Mucosa of descending colon (tissue), 3 donors: ENCODE data around the gene C17orf107. TPM values are rescaled to one million over a fixed set of nuclear protein-coding genes. Genes with fewer than 3 reads are reported as not detected.

Experiments used
- ATAC-seq: fragments of 200-7000 bp; cut with Tn5 transposase; one replicate; pipeline ENCODE4 v1.9.1; 2020; ENCODE audit warnings: mild to moderate bottlenecking, moderate library complexity
- DNase-seq, 3 donors: peaks; one replicate each; pipeline ENCODE4 v3.0.0-alpha.2; 2020
- H3K36me3 ChIP-seq: fragments of 200-600 bp; one replicate; pipeline ENCODE4 v1.8.0; 2021; ENCODE audit warnings: low read depth, mild to moderate bottlenecking
- H3K4me1 ChIP-seq: fragments of 200-600 bp; one replicate; pipeline ENCODE4 v1.8.0; 2021; ENCODE audit warnings: low read depth, mild to moderate bottlenecking
- H3K4me3 ChIP-seq: fragments of 200-600 bp; one replicate; pipeline ENCODE4 v1.8.0; 2021; ENCODE audit warnings: mild to moderate bottlenecking
- H3K9me3 ChIP-seq: fragments of 200-600 bp; one replicate; pipeline ENCODE4 v1.8.0; 2021; ENCODE audit warnings: mild to moderate bottlenecking
- CTCF ChIP-seq: fragments of 200-600 bp; IDR thresholded peaks from one replicate; pipeline ENCODE4 v1.8.0; 2022; ENCODE audit warnings: antibody characterized with exemption, mild to moderate bottlenecking
- intact Hi-C, 2 donors: fragments of 100-400 bp; cut with DNase I in 1 of 2; cut with micrococcal nuclease in 1 of 2; formaldehyde crosslinking; loops; one replicate each; pipeline versions ENCODE4 v1.11.0 to v1.11.1; 2022; cut with DNase I, micrococcal nuclease
- total RNA-seq, 3 donors: library from RNA; stranded (reverse); fragmentation: NEBNext Ultra II Directional in 2 of 3; extraction: Animal tissue kit (Norgen Biotek cat#: 25700) in 2 of 3; gene quantifications; one replicate each; pipeline versions ENCODE4 v1.2.1 to v1.2.4, GENCODE V29; 2021 to 2023
- donor health status: DM: no; HTN: no; CAD: no; lungs with moderate emphysema.
- donor health status: DM: no; HTN: no; CAD: no.
- donor health status: DM: no; HTN: yes; CAD: no.

C17orf107 gene
- total RNA-seq, 3 donors from 2014 or later: 0.52 to 2.6 (median 0.80) TPM

GRCh38 chr17:4892499-4893221 is 6.7 kb upstream of the C17orf107 start:
- peaks cover 3% of the 10 kb centered on the region for H3K36me3 ChIP-seq

GRCh38 chr17:4893272-4893671 is 6.1 kb upstream of the C17orf107 start:
- ATAC-seq (no peak), DNase-seq (peak in 1 of 3 donors; percentile 40)
- Histone ChIP-seq H3K4me1 (no peaks in the 10 kb centered on the region), H3K4me3 (no peak overlapping the region), H3K9me3 (no peaks in the 10 kb centered on the region), H3K36me3 (peaks cover 3% of the 10 kb centered on the region)
- intact Hi-C loops: loop anchor here in 1 of 2 donors (10.0 kb wide), 1 partner anchor 168 kb away; no protein-coding TSS in a partner anchor
- TF ChIP-seq CTCF: no peak

More at GRCh38 chr17:4892499-4893221, 6.7 kb upstream of the C17orf107 start:
- DNase-seq (peak in 1 of 3 donors; percentile 45), ATAC-seq (no peak)
- TF ChIP-seq CTCF: no peak
- Histone ChIP-seq H3K9me3 (no peaks in the 10 kb centered on the region), H3K4me1 (no peaks in the 10 kb centered on the region), H3K4me3 (no peak overlapping the region)
- intact Hi-C loops: loop anchor here in 1 of 2 donors (10.0 kb wide), 1 partner anchor 168 kb away; no protein-coding TSS in a partner anchor

- H3K4me1 ChIP-seq: no peaks in the 10 kb centered on the region
- ATAC-seq: no peak
- peaks cover 3% of the 10 kb centered on the region for H3K36me3 ChIP-seq
- H3K4me3 ChIP-seq: no peak overlapping the region
- TF ChIP-seq CTCF: no peak
- no peaks in the 10 kb centered on the region for H3K9me3 ChIP-seq
- DNase-seq: peak in 1 of 3 donors; percentile 45
- intact Hi-C loops: loop anchor here in 1 of 2 donors (10.0 kb wide), 1 partner anchor 169 kb away; no protein-coding TSS in a partner anchor
These were observed 5.4 kb upstream of the C17orf107 start for GRCh38 chr17:4893721-4894560.

- Histone ChIP-seq H3K36me3 (peaks cover 3% of the 10 kb centered on the region), H3K4me1 (peaks cover 11% of the 10 kb centered on the region), H3K4me3 (no peak overlapping the region), H3K9me3 (no peaks in the 10 kb centered on the region)
- peak in 1 of 3 donors; percentile 53 for DNase-seq
- TF ChIP-seq CTCF: no peak
- intact Hi-C loops: loop anchor here in 1 of 2 donors (10.0 kb wide), 1 partner anchor 170 kb away; no protein-coding TSS in a partner anchor
- ATAC-seq: no peak
These were observed 4.2 kb upstream of the C17orf107 start for GRCh38 chr17:4895121-4895520.

GRCh38 chr17:4895657-4896331 is 3.5 kb upstream of the C17orf107 start:
- DNase-seq: peak in 2 of 3 donors; percentile 21 to 45
- TF ChIP-seq CTCF: no peak
- Histone ChIP-seq H3K4me3 (no peak overlapping the region), H3K36me3 (peaks cover 3% of the 10 kb centered on the region), H3K9me3 (no peaks in the 10 kb centered on the region), H3K4me1 (peaks cover 17% of the 10 kb centered on the region)
- no peak for ATAC-seq
- intact Hi-C loops: loop anchor here in 1 of 2 donors (10.0 kb wide), 1 partner anchor 171 kb away; no protein-coding TSS in a partner anchor
